Thyroid gland (tissue), 4 donors: Measurements from ENCODE around the gene RYR2.

Source experiments
- CTCF ChIP-seq, 6 experiments: fragments of 200-600 bp in 3 of 6; fragments of 450-650 bp in 3 of 6; sonication (generic) in 3 of 6; IDR thresholded peaks; one replicate each; pipeline ENCODE4 v1.5.1; 2016 to 2019; ENCODE audit warnings: antibody characterized with exemption in 6 of 6, mild to moderate bottlenecking in 2 of 6, inconsistent platforms in 1 of 6, moderate library complexity in 1 of 6
- POLR2A ChIP-seq, 2 donors: fragments of 450-650 bp; IDR thresholded peaks; one replicate each; pipeline ENCODE4 v1.6.1; 2017; ENCODE audit warnings: antibody characterized with exemption in 2 of 2, mild to moderate bottlenecking in 2 of 2, moderate library complexity in 1 of 2

- TF ChIP-seq POLR2A (IDR thresholded peaks at IDR 0.05) (no peak), CTCF (IDR thresholded peaks at IDR 0.05) (no peak)
Measured at GRCh38 chr1:237042526-237042891, 525 bp downstream of the RYR2 start.
